ENCODE data around the gene CCL14. TPM values are rescaled to one million over a fixed set of nuclear protein-coding genes. Genes with fewer than 3 reads are reported as not detected.

Gene CCL14
- total and polyA plus RNA-seq, 9 of the 15 experiments (the other 6 are each of a cell fraction or from before 2014, with no cell fraction given) = not detected

DNA sequence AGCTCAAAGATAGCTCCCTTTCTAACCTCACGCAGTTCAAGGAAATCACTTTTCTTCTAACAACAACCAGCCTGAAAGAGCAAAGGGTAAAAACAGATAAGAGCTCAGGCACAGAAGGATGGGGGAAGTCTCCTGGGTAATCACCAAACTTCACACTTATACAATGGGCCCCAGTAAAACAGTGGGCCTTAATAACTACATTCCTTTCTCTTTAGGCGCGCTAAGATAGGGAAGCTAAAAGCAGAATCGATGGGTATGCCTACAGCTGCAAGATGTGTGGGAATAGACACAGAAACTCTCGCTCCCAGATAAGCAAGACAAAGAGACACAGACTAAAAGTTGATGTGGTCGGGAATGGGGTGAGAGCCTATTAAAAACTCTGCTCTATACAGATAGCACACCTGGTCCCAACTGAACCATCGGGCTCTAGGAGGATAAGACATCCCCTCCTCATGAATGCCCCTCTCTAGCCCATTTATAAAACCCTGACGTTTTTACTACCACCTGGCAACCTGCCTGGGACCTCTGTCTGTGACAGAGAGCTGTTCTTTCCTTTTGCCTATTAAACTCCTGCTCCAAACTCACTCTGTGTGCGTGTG is 43.8 kb downstream of the CCL14 start (continued):
- TF ChIP-seq, protein P1, sequence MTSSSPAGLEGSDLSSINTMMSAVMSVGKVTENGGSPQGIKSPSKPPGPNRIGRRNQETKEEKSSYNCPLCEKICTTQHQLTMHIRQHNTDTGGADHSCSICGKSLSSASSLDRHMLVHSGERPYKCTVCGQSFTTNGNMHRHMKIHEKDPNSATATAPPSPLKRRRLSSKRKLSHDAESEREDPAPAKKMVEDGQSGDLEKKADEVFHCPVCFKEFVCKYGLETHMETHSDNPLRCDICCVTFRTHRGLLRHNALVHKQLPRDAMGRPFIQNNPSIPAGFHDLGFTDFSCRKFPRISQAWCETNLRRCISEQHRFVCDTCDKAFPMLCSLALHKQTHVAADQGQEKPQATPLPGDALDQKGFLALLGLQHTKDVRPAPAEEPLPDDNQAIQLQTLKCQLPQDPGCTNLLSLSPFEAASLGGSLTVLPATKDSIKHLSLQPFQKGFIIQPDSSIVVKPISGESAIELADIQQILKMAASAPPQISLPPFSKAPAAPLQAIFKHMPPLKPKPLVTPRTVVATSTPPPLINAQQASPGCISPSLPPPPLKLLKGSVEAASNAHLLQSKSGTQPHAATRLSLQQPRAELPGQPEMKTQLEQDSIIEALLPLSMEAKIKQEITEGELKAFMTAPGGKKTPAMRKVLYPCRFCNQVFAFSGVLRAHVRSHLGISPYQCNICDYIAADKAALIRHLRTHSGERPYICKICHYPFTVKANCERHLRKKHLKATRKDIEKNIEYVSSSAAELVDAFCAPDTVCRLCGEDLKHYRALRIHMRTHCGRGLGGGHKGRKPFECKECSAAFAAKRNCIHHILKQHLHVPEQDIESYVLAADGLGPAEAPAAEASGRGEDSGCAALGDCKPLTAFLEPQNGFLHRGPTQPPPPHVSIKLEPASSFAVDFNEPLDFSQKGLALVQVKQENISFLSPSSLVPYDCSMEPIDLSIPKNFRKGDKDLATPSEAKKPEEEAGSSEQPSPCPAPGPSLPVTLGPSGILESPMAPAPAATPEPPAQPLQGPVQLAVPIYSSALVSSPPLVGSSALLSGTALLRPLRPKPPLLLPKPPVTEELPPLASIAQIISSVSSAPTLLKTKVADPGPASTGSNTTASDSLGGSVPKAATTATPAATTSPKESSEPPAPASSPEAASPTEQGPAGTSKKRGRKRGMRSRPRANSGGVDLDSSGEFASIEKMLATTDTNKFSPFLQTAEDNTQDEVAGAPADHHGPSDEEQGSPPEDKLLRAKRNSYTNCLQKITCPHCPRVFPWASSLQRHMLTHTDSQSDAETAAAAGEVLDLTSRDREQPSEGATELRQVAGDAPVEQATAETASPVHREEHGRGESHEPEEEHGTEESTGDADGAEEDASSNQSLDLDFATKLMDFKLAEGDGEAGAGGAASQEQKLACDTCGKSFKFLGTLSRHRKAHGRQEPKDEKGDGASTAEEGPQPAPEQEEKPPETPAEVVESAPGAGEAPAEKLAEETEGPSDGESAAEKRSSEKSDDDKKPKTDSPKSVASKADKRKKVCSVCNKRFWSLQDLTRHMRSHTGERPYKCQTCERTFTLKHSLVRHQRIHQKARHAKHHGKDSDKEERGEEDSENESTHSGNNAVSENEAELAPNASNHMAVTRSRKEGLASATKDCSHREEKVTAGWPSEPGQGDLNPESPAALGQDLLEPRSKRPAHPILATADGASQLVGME (CRISPR knock-in tag; IDR thresholded peaks at IDR 0.05) = no peak
- TF ChIP-seq, protein P2, sequence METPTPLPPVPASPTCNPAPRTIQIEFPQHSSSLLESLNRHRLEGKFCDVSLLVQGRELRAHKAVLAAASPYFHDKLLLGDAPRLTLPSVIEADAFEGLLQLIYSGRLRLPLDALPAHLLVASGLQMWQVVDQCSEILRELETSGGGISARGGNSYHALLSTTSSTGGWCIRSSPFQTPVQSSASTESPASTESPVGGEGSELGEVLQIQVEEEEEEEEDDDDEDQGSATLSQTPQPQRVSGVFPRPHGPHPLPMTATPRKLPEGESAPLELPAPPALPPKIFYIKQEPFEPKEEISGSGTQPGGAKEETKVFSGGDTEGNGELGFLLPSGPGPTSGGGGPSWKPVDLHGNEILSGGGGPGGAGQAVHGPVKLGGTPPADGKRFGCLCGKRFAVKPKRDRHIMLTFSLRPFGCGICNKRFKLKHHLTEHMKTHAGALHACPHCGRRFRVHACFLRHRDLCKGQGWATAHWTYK (CRISPR knock-in tag; IDR thresholded peaks at IDR 0.05) = no peak
- no peak for TF ChIP-seq FOSL1 (tag; conservative IDR thresholded peaks at IDR 0.05)

Measured in K562 (cell line).